ENCODE measurements around the gene LY6G6D.
A peak's percentile ranks its signal among the peaks of the same experiment; 100 is the strongest.
"Not testable (repeated sequence)": the region's sequence is repeated elsewhere in the genome, so short reads cannot be mapped to it uniquely, and the experiment has no call there.

Gene LY6G6D

DNA sequence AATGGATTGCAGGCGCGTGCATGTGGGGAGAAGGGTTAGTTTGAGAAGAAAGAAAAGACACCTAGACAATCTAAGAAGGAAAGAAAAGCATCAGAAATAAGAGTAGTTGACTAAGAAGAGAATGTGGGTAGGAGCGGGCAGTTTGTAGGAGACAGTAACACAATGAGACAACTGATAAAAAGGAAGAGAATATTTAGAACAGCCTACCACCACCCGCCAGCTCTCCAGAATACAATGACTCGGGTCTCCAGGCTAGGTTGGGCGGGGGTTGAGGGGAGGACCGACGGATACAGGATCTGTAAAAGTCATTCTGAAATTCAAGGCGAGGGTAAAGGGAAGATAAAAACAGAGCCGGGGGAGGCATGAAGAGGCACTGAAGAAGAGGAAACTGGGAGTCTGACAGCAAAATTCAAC, 12.7 kb upstream of the LY6G6D start:
- TF ChIP-seq, protein P1, sequence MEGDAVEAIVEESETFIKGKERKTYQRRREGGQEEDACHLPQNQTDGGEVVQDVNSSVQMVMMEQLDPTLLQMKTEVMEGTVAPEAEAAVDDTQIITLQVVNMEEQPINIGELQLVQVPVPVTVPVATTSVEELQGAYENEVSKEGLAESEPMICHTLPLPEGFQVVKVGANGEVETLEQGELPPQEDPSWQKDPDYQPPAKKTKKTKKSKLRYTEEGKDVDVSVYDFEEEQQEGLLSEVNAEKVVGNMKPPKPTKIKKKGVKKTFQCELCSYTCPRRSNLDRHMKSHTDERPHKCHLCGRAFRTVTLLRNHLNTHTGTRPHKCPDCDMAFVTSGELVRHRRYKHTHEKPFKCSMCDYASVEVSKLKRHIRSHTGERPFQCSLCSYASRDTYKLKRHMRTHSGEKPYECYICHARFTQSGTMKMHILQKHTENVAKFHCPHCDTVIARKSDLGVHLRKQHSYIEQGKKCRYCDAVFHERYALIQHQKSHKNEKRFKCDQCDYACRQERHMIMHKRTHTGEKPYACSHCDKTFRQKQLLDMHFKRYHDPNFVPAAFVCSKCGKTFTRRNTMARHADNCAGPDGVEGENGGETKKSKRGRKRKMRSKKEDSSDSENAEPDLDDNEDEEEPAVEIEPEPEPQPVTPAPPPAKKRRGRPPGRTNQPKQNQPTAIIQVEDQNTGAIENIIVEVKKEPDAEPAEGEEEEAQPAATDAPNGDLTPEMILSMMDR (IDR thresholded peaks at IDR 0.05; ENCODE audit: extremely low read depth, insufficient read depth, missing control alignments), result no peak
- peak; percentile 40 for DNase-seq (ENCODE audit: low spot score)
- in situ Hi-C loops (cut with MboI; ENCODE audit: low pct_unique_long_range_greater_than_20kb, low sequenced_read_pairs, unreplicated experiment), result no loop called here

DNA sequence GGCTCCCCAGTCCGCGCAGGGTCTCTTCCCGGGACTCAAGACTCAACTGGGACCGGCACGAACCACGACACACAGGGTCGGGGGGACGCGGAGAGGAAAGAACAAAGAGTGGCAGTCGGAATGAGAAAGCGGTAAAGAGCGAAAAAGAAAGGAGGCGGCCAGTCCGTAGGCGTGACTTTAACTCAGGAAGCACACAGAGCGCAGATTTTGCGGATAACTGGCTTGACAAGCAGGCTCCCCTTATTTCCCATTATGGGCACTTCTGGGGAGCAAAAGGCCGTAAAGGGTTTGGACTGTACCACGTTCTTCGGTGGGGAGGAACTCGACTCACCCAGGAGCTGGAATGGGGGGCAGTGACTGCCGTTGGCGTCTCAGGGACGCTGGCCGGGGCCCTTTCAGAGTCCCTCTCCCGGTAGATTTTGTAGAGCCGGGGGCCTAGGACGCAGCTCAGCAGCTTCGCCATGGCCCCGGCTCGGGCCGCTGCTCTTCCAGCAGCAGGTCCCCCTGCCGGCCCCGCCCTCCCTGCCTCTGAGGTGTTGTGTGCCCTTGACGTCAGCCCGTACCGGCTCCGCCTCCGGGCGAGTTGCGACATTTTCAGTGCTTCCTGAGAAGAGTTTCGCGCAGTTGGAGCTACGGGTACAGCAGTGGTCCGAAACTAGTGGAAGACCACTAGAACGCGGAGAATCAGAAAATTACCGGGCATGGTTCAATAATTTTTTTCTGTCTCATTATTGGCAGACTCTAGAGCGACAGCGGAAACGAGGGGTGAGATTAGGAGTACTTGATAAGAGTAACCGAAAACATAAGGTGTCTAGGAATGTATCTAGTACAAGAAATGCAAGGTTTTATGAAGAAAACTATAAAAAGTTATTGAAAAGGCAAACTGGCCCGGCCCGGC, 12.1 kb upstream of the LY6G6D start, which contains the start of gene ABHD16A:
ABHD16A (minus strand) TSS at position 506 of the 898 bp plus-strand sequence; CDS start at position 463, 43 bp downstream.
- TF ChIP-seq, protein P1 (IDR thresholded peaks at IDR 0.05; ENCODE audit: extremely low read depth, insufficient read depth, missing control alignments), result no peak
- peak; percentile 97 for DNase-seq (ENCODE audit: low spot score)
- in situ Hi-C loops (cut with MboI; ENCODE audit: low pct_unique_long_range_greater_than_20kb, low sequenced_read_pairs, unreplicated experiment), result no loop called here

DNA sequence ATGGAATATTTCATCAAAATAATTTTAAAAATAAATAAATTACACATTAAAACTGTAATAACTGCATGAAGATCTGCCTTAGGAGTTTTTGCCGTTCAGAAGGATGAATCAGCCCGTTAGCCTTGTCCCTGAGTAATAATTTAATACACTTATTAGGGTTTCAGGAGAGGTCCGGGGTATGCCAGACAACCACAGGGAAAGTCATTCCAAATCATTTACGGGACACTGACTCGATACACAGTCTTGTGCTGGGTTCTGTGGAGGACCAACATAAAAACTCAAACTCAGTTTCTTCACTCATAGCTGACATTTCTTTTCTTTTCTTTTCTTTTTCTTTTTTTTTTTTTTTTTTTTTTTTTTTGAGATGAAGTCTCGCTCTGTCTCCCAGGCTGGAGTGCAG, 9.2 kb upstream of the LY6G6D start:
- in situ Hi-C loops (cut with MboI; ENCODE audit: low pct_unique_long_range_greater_than_20kb, low sequenced_read_pairs, unreplicated experiment), result no loop called here
- TF ChIP-seq, protein P1 (IDR thresholded peaks at IDR 0.05; ENCODE audit: extremely low read depth, insufficient read depth, missing control alignments), result no peak
- DNase-seq (ENCODE audit: low spot score), result no peak

DNA sequence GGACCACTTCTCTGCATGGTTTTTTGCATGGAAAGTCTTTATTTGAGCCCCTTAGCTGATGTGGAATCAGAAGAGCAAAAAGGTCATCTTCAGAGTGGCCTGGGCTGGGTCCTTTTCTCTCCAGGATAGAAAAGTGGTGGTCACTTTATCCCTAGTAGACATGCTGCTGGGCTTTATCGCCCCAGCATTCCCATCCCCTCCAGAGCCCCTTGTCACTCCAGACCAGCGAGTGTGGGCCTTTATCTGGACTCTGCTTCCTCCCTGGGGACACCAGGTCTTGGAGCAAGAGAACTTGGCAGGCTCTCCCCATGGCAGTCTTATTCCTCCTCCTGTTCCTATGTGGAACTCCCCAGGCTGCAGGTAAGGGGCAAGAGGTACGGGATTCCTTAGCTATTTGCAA, 8.5 kb upstream of the LY6G6D start, which contains the start of gene LY6G6F:
LY6G6F (plus strand) TSS at position 268 of the 400 bp plus-strand sequence; CDS start at position 309, 41 bp downstream.
- no peak for DNase-seq (ENCODE audit: low spot score)
- in situ Hi-C loops (cut with MboI; ENCODE audit: low pct_unique_long_range_greater_than_20kb, low sequenced_read_pairs, unreplicated experiment), result no loop called here
- TF ChIP-seq, protein P1 (IDR thresholded peaks at IDR 0.05; ENCODE audit: extremely low read depth, insufficient read depth, missing control alignments), result no peak

DNA sequence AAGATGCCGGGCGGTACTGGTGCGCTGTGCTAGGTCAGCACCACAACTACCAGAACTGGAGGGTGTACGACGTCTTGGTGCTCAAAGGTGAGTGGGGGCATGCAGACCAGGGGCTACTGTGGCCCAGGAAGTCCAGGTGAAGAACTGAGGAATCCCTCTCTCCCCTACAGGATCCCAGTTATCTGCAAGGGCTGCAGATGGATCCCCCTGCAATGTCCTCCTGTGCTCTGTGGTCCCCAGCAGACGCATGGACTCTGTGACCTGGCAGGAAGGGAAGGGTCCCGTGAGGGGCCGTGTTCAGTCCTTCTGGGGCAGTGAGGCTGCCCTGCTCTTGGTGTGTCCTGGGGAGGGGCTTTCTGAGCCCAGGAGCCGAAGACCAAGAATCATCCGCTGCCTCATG, 7.4 kb upstream of the LY6G6D start:
- in situ Hi-C loops (cut with MboI; ENCODE audit: low pct_unique_long_range_greater_than_20kb, low sequenced_read_pairs, unreplicated experiment), result no loop called here
- no peak for DNase-seq (ENCODE audit: low spot score)
- TF ChIP-seq, protein P1 (IDR thresholded peaks at IDR 0.05; ENCODE audit: extremely low read depth, insufficient read depth, missing control alignments), result no peak

DNA sequence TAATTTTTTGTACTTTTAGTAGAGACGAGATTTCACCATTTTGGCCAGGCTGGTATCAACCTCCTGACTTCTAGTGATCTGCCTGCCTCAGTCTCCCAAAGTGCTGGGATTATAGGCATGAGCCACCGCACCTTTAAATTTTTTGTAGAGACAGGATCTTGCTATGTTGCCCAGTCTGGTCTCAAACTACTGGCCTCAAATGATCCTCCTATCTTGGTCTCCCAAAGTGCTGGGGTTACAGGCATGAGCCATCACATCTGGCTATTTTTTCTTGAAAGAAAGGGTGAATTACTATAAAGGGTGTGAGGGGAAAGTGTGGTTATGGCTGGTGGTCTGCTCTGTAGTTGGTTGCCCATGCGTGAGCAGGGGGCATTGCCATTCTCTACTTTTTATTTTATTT, 6.9 kb upstream of the LY6G6D start:
- no peak for DNase-seq (ENCODE audit: low spot score)
- in situ Hi-C loops (cut with MboI; ENCODE audit: low pct_unique_long_range_greater_than_20kb, low sequenced_read_pairs, unreplicated experiment), result no loop called here

DNA sequence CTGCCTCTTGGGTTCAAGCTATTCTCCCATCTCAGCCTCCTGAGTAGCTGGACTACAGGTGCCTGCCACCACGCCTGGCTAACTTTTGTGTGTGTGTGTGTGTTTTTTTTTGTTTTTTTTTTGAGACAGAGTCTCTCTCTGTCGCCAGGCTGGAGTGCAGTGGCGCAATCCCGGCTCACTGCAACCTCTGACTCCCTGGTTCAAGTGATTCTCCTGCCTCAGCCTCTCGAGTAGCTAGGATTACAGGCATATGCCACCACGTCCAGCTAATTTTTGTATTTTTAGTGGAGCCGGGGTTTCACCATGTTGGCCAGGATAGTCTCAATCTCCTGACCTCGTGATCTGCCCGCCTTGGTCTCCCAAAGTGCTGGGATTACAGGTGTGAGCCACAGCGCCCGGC, 6.0 kb upstream of the LY6G6D start:
- DNase-seq (ENCODE audit: low spot score); in situ Hi-C loops (cut with MboI; ENCODE audit: low pct_unique_long_range_greater_than_20kb, low sequenced_read_pairs, unreplicated experiment): not testable (repeated sequence)

More for the DNA sequence above, 6.9 kb upstream of the LY6G6D start:
- TF ChIP-seq, protein P1 (IDR thresholded peaks at IDR 0.05; ENCODE audit: extremely low read depth, insufficient read depth, missing control alignments), result no peak
